Stimulated activated CD8-positive, alpha-beta memory T cell treated with anti-CD3 and anti-CD28 coated beads, Interleukin-4, amount 100 ng/mL, for 4 hours (primary cell): ENCODE results near the gene FBXW8.

Source experiments
- DNase-seq, 2 donors: peaks; one replicate each; pipeline ENCODE4 v3.0.0-alpha.2; 2020; ENCODE audit warnings: low read depth in 2 of 2, low spot score in 1 of 2

The FBXW8 gene

DNA sequence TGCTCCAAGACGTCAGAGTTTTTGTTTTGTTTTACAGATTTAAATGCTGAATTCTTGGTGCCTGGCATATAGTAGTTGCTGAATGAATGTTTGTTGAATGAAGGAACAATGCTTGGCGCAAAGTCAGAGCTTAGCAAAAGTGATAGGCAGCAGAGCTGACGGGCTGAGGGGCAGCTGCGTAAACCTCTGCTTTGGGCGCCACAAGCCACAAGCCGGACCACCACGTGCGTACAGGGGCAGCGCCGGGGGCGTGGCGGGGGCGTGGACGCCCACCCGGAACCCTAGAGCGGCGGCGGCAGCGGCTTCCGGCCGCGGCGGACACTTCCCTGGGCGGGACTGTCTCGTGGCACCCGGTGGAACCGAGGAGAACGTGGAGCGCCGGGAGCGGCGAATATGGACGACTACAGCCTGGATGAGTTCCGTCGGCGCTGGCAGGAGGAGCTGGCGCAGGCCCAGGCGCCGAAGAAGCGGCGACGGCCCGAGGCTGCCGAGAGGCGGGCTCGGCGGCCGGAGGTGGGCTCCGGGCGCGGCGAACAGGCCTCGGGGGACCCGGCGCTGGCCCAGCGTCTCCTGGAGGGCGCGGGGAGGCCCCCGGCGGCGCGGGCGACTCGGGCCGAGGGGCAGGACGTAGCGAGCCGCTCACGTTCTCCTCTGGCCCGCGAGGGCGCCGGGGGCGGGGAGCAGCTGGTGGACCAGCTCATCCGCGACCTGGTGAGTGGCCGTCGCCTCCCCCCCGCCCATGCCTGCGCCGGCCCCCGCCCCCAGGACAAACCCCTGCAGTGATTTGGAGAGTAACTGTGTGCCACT is at the start of gene FBXW8:
TSS of gene FBXW8 (plus strand) at position 306 of the 807 bp plus-strand sequence. CDS start at position 394, 88 bp downstream.
- DNase-seq: peak; percentile 32 to 34

- no peak for DNase-seq
Observed at GRCh38 chr12:116861320-116861719, 49.4 kb upstream of the FBXW8 start.

DNA sequence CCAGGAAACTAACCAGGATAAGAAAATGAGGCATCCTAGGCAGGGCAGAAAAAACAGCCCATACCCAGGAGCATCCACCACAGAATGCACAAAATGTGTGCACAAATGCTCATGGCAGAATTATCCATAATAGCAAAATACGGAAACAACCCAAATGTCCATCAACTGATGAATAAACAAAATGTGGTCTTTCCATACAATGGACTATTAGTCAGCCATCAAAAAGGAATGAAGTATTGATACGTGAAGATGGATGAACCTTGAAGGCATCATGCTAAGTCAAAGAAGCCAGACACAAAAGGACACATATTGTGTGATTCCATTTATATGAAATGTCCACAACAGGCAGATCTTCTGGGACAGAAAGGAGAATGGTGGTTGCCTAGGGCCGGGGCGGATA is 48.6 kb upstream of the FBXW8 start:
- DNase-seq: no peak

DNA sequence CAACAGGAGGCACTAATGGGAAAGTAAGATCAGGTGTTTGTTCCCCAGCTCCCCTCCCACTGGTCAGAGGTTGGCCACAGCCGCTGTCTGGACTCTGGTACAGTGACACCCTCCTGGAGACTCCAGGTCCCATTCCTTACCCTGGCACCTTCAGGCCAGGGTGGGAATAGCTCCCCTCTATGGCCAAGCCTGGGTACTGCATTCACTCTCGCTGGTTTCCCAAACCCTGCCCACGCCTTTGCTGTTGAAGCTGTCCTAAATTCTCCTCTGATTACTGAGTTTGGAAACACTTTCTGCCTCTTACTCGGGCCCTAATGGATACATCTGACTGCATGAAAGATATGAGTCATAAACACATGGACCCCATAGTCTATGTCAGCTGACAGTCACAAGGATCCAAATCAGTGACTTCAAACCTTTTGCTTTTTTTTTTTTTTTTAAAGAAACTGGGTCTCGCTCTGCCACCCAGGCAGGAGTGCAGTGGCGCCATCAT is 47.4 kb upstream of the FBXW8 start:
- no peak for DNase-seq

DNA sequence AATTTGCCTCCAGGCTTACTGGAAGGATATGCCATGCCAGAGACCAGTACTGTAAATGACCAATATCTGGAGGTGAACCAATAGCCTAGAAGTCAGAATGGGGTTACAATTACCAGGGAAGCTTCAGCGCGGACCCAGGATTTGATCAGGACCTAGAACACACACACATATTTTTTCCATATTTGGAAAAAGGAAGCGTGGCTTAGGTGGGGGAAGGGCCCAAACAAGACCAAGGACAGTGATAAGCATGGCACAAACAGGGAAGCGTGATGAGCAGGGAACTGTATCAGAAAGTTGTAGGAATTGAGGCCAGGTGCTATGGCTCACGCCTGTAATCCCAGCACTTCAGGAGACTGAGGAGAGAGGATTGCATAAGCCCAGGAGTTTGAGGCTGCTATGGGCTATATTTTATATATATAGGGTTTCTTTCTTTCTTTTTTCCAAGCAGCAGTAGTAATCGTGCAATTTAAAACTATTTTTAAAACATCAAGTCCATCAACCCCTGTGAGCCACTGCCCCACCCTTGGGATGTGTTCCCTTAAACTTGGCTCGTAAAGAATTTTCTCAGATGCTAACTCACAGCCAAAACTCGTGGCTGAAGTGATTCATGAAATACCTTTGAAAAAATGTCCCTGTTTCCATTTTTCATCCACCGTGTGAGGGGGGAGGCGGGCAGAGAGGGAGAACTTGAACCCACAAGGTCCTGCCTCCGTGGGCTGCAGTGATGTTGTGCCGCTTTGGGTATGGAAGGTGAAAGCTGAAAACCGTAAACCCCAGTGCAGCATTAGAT is 46.2 kb upstream of the FBXW8 start:
- no peak for DNase-seq

DNA sequence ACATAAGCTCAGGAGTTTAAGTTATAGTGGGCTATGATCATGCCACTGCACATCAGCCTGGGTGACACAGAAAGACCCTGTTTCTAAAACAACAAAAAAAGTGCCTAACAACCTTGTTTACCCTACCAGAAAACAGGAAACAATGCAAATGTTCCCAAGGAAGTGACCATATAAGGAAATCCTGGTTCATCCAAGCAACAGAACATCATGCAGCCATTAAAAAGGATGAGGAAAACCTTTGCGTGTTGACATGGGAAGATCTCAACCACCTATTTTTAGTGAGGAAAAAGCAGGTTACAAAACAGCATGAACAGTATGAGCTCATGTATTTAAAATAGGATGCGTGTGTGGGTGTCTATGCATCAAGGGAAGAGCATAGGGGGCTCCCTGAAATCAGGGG is 43.2 kb upstream of the FBXW8 start:
- DNase-seq: no peak

DNA sequence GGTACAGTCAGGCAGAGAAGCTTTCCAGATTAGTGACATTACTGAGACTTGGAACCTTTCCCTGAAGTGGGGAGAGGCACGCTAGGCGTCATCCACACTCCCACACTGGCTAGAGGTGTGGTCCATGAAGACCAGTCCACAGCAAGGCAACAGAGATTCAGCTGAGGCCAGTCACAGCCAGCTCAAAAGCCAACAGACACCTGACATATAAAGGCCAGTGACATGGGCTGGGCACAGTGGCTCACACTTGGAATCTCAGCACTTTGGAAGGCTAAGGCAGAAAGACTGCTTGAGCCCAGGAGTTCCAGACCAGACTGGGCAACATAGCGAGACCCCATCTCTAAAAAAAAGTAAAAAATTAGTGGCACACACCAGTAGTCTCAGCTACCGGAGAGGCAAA is 40.4 kb upstream of the FBXW8 start:
- DNase-seq: no peak

GRCh38 chr12:116874324-116874995 is 36.3 kb upstream of the FBXW8 start:
- no peak for DNase-seq

DNA sequence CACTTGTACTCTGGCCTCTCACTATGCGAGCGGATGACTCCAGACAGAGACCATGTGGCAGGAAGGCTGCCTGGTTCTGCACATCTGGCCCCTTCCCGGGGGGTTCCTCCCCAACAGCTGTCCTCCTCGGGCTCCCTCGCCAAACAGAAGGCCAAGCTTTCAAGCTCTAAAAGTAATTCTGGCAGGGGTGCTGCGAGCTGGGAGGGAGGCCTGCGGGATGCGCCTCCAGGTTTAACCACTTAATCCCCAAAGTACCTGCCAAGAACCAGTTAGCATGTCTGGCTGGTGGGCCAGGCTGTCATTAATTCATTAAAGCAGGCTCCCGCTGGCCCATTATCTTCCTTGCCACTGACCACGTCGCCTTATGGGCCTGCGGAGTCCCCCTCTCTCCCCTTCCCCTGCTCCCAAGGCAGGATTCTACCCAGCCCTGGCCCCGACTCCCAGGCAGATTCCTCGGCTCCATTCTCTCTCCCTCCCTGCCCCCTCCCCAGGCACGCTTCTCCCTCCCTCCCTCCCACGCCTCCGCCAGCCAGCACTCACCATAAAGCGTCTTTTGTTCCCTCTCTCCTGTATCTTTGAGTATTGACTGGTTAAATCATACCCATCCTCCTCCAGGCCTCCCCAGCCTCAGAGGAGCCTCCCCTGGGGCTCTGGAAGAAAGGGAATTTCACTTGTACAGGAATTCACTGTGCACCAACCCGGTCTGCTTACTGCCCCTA is 34.4 kb upstream of the FBXW8 start:
- DNase-seq: no peak

GRCh38 chr12:116878567-116879508 is 31.9 kb upstream of the FBXW8 start:
- DNase-seq: no peak

GRCh38 chr12:116879509-116880212 is 31.1 kb upstream of the FBXW8 start:
- no peak for DNase-seq

DNA sequence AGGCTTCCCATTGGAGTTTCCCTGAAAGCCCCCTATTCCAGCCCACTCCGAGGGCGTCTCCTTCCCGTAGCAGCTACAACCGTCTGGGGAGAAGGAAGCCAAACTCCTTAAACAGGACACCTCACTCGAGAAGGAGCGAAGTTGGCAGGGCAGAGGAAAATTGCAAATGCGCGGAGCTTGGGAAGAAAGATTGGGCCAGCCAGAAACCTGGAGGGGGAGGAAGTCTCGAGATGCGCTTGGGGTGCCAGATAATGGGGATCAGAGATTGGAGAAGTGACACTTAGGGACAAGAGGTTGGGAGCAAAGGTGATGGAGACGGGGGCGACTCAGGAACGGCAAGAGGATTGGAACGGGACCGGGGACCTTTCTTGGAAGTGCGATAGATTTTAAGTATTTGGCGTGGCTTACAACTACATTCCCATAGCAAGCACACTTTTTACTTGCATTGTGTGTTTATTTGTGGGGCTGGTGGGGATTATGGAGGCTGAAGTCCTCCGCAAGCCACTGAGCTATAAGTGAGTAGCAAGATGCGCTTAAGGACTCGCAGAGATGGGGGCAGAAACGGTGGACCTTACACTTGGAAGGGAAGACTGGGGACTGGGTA is 30.4 kb upstream of the FBXW8 start:
- no peak for DNase-seq

DNA sequence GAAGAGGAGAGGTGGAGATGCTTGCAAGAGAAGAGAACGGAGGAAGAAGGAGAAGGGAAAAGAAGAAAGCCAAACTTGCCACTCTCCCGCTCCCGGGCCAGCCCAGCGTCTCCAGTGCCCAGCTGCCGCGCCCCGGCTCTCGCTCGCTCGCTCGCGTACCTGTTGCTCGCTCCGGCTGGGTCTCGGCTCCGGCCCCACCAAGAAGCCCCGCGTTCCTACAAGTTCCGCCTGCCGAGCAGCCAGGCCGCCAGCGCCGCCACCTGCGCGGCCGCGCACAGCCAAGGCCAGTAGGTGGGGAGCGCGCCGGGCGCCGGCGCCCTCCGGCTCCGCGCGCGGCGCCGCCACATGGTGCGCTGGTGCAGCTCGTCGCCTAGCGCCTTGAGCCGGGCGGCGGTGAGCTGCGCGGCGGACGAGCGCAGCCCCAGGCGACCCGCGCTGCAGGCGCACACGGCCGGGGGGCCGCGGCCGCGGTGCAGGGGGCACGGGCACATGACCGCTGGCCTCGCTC is 29.9 kb upstream of the FBXW8 start:
- DNase-seq: no peak

DNA sequence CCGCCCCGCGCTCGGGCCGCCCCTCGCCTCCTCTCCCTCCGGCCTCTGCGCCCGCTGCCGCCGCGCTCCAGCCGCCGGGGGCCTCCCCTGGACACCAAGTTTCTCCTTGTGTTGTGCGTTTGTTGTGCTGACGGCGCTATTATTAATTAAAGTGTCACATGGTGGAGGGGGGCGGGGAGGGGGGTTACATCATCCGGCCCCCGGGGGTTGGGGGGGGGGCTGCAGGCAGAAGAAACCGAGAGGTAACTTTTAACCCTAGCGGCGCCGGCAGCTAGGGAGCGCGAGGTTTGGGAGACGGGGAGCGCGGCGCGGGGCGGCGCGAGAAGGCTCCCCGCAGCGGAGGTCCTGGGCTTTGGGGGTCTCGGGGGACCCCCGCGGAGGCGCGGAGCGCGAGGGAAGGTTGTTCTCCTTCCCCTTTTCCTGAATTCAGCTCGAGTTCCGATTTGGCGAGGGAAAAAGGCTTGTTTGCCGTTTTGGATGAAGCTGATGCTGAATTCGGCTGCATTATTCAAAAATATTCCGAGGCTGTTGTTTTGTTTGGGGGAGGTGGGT is 29.3 kb upstream of the FBXW8 start, which contains the start of gene HRK:
TSS of gene HRK (minus strand) at position 117 of the 552 bp plus-strand sequence. CDS start 134 bp downstream, outside the sequence.
- no peak for DNase-seq

GRCh38 chr12:116881877-116882507 is 28.8 kb upstream of the FBXW8 start:
- DNase-seq: no peak

DNA sequence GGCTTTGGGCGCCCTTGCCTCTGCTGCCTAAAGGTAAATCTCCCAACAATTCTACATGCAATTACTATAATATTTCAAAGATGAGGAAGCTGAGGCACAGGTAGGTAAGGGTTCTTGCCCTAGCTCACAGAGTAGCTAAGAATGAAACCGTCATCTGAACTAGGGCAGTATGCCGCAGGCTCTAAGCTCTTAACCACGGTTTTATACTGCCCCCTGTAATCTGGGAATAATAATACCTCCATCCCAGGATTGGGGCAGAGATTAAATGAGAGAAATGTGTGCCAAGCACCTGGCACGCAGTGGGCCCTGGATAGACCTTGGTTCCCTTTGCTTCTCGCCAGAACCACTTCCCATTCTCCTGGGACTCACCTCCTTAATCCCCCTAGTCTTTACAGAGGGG is 28.0 kb upstream of the FBXW8 start:
- DNase-seq: no peak

DNA sequence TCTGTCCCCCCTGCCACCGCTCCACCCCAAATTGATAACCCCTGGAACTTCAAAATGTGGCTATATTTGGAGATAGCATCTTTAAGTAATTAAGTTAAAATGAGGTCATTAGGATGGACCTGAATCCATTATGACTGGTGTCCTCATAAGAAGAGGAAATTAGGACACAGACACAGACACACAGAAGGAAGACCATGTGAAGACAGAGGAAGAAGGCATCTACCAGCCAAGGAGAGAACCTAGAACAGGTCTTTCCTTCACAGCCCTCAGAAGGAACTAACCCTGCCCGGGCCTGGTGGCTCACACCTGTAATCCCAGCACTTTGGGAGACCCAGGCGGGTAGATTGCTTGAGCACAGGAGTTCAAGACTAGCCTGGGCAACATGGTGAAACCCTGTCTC is 25.9 kb upstream of the FBXW8 start:
- DNase-seq: no peak

GRCh38 chr12:116885491-116885890 is 25.3 kb upstream of the FBXW8 start:
- DNase-seq: no peak
